Measurements from ENCODE around the gene AQP6.

GRCh38 chr12:49968471-49968870 lies 4.3 kb upstream of the AQP6 start:
- TF ChIP-seq CTCF (IDR thresholded peaks at IDR 0.05) (no peak), POLR2A (IDR thresholded peaks at IDR 0.05) (no peak)
